ENCODE measurements around the gene SLC37A1. TPM values are rescaled to one million over a fixed set of nuclear protein-coding genes. Genes with fewer than 3 reads are reported as not detected.

SLC37A1 gene
- total RNA-seq, 4 donors from 2014 or later: 10.7 to 21.1 (median 14.0) TPM

- whole genome bisulfite sequencing, 2 donors: 14 to 19% methylated on average over 15 to 19 of the region's 19 CpGs
- TF ChIP-seq CTCF (IDR thresholded peaks at IDR 0.05) (no peak), POLR2A (IDR thresholded peaks at IDR 0.05) (no peak)
- DNase-seq: no peak
- H3K27ac ChIP-seq: peak overlapping the region; percentile 86 to 93 (median 88)
- no peaks in the 10 kb centered on the region for H3K27me3 ChIP-seq
- H3K4me3 ChIP-seq: peak overlapping the region; percentile 60 to 80 (median 72)
- H3K9me3 ChIP-seq: no peaks in the 10 kb centered on the region
- intact Hi-C loops (cut with DNase I): no loop called here
- H3K36me3 ChIP-seq: no peaks in the 10 kb centered on the region
- peaks cover 7 to 31% (median 10%) of the 10 kb centered on the region in 3 donors for H3K4me1 ChIP-seq
Measured at GRCh38 chr21:42496839-42497202, 16.8 kb upstream of the SLC37A1 start.

GRCh38 chr21:42498012-42498411, 15.6 kb upstream of the SLC37A1 start:
- Histone ChIP-seq H3K4me3 (no peak overlapping the region), H3K36me3 (no peaks in the 10 kb centered on the region), H3K4me1 (peaks cover 7 to 31% (median 10%) of the 10 kb centered on the region in 3 donors), H3K9me3 (no peaks in the 10 kb centered on the region), H3K27me3 (no peaks in the 10 kb centered on the region), H3K27ac (no peak overlapping the region)
- DNase-seq: no peak
- TF ChIP-seq CTCF (IDR thresholded peaks at IDR 0.05): no peak
- TF ChIP-seq POLR2A (IDR thresholded peaks at IDR 0.05): no peak
- intact Hi-C loops (cut with DNase I): no loop called here
- 58 to 63% methylated on average over 5 of the region's 5 CpGs for WGBS, 2 donors

- 76 to 83% methylated on average over 6 to 15 of the region's 15 CpGs for WGBS, 2 donors
- Histone ChIP-seq H3K27me3 (no peaks in the 10 kb centered on the region), H3K9me3 (no peaks in the 10 kb centered on the region), H3K4me3 (no peak overlapping the region), H3K36me3 (no peaks in the 10 kb centered on the region), H3K27ac (no peak overlapping the region), H3K4me1 (peaks cover 7 to 31% (median 10%) of the 10 kb centered on the region in 3 donors)
- TF ChIP-seq CTCF (IDR thresholded peaks at IDR 0.05) (no peak), POLR2A (IDR thresholded peaks at IDR 0.05) (no peak)
- intact Hi-C loops (cut with DNase I): no loop called here
- DNase-seq: no peak
Measured at GRCh38 chr21:42499444-42500112, 14.1 kb upstream of the SLC37A1 start.

GRCh38 chr21:42500225-42500624, 13.4 kb upstream of the SLC37A1 start:
- intact Hi-C loops (cut with DNase I): no loop called here
- Histone ChIP-seq H3K36me3 (no peaks in the 10 kb centered on the region), H3K4me1 (peaks cover 7 to 29% (median 10%) of the 10 kb centered on the region in 3 donors), H3K27me3 (no peaks in the 10 kb centered on the region), H3K27ac (peak overlapping the region in 2 of 4 donors; percentile 31 to 38), H3K4me3 (no peak overlapping the region), H3K9me3 (no peaks in the 10 kb centered on the region)
- TF ChIP-seq CTCF (IDR thresholded peaks at IDR 0.05) (no peak), POLR2A (IDR thresholded peaks at IDR 0.05) (no peak)
- 74 to 79% methylated on average over 4 of the region's 4 CpGs for WGBS, 2 donors
- DNase-seq: no peak

- no peak overlapping the region for H3K4me3 ChIP-seq
- H3K9me3 ChIP-seq: no peaks in the 10 kb centered on the region
- H3K4me1 ChIP-seq: peaks cover 2 to 24% (median 5%) of the 10 kb centered on the region in 3 donors
- DNase-seq: no peak
- no peak for TF ChIP-seq CTCF (IDR thresholded peaks at IDR 0.05)
- TF ChIP-seq POLR2A (IDR thresholded peaks at IDR 0.05): no peak
- WGBS, 2 donors: 37 to 41% methylated on average over 5 of the region's 5 CpGs
- H3K27ac ChIP-seq: peak overlapping the region in 2 of 4 donors; percentile 31 to 38
- intact Hi-C loops (cut with DNase I): no loop called here
- no peaks in the 10 kb centered on the region for H3K36me3 ChIP-seq
- H3K27me3 ChIP-seq: no peaks in the 10 kb centered on the region
Measured at GRCh38 chr21:42500736-42501135, 12.9 kb upstream of the SLC37A1 start.
